ENCODE results near the gene RBP3.

DNA sequence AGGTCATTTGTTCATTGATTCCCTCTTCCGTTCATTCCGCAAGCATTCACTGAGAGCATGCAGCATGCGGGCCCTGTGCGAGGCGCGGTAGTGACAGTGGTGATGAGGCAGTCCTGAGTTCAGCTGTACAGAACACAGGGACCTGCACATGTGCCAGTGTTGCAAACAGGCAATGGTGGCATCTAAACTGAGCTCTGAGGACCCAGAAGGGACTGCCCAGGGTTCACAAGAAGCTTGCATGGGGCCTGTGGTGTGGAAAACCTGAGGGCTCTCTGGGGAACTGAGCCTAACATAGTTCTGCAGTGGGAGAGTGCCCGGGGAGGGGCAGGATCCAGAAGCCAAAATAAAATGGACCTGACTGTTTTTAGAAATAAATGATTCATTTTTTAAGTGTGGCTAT lies 22.7 kb downstream of the RBP3 start:
- TF ChIP-seq POLR2AphosphoS5 (IDR thresholded peaks at IDR 0.05), result no peak
- TF ChIP-seq, protein P1, sequence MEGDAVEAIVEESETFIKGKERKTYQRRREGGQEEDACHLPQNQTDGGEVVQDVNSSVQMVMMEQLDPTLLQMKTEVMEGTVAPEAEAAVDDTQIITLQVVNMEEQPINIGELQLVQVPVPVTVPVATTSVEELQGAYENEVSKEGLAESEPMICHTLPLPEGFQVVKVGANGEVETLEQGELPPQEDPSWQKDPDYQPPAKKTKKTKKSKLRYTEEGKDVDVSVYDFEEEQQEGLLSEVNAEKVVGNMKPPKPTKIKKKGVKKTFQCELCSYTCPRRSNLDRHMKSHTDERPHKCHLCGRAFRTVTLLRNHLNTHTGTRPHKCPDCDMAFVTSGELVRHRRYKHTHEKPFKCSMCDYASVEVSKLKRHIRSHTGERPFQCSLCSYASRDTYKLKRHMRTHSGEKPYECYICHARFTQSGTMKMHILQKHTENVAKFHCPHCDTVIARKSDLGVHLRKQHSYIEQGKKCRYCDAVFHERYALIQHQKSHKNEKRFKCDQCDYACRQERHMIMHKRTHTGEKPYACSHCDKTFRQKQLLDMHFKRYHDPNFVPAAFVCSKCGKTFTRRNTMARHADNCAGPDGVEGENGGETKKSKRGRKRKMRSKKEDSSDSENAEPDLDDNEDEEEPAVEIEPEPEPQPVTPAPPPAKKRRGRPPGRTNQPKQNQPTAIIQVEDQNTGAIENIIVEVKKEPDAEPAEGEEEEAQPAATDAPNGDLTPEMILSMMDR (IDR thresholded peaks at IDR 0.05), result no peak

Measured in stomach (tissue), 4 donors.